NCI-H128 (cell line): ENCODE measurements around the gene ANKRD37.

ENCODE experiments used
- DNase-seq: peaks from one replicate; lab custom pipeline; 2025; ENCODE audit not compliant: unreplicated experiment; lab: John Stamatoyannopoulos, UW

The ANKRD37 gene

DNA sequence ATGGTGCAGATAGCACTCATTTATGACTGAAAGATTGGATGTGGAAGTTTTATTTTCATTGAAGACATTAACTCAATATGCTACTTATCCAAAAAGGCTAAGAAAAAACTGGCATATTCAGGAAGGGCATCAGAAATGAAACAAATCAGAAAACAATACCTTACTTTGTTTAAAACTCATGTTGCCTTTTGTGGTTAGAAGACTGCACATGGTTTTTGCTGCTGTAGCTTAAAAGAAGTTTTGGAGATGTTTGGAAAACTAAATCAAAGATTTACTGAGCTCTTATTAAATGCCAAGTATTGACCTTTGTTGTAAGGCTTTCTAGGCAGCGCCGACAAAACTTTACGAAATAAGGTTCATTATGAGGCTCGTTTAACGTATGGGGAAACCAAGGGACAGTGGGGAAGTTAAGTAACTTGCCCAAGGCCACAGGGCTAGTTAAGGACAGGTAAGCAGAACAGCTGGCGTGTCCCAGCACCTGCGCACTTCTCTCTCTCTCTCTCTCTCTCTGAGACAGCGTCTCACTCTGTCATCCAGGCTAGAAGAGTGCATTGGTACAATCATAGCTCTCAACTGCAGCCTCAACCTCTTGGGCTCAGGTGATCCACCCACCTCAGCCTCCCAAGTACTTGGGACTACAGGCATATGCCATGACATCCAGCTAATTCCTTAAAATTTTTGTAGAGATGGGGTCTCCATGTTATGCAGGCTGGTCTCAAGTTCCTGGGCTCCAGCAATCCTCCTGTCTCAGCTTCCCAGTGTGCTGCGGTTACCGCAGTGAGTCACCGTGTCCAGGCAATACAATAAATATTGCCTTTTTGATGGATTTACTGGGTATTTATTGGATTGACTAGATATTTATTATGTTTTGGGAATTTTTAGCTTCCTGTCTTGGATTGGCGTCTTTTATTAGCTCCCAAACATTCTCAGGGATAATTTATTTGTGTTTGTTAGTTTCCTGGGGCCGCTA, 17.0 kb upstream of the ANKRD37 start:
- DNase-seq: no peak

DNA sequence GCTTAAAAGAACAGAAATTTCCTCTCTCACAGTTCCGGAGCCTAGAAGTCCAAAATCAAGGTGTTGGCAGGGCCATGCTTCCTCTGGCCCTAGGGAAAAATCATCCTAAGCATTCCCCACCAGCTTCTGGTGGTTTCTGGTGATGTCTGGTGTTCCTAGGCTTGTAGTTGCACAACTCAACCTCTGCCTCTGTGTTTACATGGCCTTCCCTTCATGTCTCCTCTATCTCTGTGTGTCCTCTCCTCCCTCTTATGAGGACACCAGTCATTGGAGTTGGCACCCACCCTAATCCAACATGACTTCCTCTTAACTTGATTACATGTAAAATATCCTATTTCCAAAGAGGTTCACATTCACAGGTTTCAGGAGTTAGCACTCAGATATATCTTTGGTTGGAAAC, 16.3 kb upstream of the ANKRD37 start:
- no peak for DNase-seq

DNA sequence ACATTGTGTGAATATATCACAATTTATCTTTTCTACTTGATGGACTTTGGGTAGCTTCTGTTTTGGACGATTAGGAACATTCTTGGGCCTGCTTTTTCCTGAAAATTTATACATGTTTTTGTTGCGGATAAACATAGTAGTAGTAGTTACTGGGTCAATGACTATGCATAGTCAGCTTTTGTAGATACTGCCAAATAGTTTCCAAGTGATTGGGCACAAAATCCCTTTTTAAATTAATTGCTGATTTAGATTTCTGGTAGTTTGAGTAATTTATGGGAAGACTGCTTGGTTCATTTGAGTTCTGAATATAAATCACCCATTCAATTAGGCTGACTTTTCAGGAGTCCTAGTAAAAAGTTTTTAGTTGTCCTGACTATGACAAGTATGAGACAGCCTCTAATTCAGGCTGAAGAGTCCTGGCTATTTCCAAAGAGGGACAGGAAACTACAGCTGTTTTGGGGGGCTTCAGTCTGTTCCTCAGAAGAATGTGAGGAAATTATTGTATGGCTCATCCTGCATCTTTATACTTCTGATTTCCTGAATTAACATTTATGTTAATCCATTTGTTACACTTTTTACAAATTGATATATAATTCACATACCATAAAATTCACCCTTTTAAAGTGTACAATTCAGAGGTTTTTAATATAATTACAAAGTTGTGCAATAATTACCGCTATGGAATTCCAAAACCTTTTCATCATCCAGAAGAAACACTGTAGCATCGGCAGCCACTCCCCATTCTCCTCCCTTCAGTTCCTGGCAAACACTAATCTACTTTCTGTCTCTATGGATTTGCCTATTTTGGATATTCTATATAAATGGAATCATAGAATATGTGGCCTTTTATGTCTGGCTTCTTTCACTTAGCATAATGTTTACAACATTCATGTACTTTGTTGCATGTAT, 15.1 kb upstream of the ANKRD37 start:
- DNase-seq: no peak

DNA sequence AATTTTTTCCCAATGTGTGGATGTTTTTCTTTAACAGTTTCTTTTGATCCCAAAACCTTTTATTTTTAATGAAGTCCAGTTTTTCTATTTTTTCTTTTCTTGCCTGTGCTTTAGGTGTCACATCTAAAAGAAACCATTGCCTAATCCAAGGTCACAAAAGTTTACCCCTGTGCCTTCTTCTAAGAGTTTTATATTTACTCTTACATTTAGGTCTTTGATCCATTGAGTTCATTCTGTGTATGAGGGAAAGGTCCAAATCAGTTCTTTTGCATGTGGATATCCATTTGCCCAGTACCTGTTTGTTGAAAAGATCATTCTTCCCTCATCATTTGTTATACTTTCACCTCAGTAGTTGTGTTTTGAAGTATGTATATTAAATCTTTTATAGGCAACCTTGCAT, 13.9 kb upstream of the ANKRD37 start:
- DNase-seq: no peak

DNA sequence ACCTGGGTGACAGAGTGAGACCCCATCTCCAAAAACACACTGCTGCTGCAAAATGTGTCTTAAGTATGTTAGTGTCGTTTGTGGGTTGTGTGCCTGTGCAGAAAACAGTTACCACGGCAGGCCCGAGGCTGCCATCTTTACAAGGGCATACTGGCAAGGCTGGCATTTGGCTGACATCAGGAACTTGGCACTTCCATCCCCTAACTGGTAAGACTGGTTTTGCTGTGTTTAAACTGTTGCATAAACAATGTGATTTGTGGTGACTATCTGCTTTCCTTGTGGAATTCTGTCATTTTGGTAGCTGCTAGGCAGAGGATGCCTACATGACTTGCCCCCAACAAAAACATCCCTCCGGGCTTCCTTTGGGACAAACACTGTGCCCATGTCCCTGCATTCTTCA, 13.2 kb upstream of the ANKRD37 start:
- DNase-seq: no peak

DNA sequence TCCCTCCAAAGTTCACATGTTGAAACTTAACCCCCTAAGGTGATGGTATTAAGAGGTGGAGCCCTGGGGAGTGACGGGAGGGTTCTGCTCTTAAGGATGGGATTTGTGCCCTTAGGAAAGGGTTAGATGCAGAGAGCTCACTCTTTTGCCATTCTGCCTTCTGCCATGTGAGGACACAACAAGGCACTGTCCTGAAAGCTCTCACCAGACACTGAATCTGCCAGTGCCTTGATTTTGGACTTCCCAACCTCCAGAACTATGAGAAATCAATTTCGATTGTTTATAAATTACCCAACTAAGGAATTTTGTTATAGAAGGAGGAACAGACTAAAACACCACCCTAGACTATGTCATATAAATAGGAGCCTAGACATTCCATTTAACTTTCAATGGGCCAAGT, 12.6 kb upstream of the ANKRD37 start:
- no peak for DNase-seq

DNA sequence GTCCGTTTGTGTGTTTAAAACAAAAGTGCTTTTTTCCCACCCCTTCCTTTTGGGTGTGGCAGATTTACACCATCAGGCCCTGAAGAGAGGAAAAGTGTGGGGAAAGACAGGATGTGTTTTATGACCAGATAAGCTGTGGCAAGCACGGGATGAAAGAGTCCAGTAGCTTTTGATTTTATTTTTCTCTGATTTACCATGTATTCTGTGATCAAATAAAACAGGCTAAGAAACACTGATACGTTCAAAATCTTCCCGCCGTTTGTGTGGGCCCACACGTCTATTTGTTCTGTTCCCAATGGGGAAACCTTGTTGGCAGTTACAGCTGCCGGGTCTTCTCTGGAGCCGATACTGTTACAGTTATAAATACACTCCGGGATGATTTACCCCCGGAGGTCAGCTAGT, 11.7 kb upstream of the ANKRD37 start:
- no peak for DNase-seq

DNA sequence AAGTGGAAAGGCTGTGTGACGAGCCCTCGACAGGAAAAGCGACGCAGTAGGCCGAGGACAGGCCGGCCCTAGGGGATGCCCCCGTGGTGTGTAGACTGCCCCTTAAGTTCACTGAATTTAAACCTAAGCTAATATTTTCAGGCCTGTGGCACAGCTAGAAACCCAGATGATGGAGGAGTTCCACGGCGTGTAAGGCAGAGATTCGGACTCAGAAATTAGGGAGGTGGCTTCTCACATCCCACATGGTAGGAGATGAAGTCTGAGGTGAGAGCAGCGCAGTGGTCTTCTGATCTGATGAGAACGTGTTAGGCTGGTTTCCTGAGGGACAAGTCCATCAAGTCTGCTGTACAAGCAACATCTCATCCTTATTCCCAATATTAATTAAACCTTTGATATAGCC, 8.7 kb upstream of the ANKRD37 start:
- DNase-seq: no peak

DNA sequence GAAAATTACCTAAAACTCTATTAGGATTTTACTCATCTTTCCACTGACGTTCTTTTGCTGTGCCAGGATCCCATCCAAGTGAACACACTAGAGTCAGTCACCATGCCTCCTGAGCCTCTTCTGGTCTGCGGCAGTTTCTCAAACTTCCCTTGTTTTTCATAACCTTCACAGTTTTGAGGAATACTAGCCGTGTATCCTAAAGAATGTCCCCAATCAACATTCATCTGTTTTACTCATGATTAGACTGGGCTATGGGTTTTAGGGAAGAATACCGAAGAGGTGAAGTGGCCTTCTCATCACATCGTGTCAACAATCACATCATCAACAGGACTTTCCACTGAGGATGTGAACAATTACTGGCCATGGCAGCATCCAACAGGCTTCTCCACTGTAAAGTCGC, 5.7 kb upstream of the ANKRD37 start:
- DNase-seq: no peak

DNA sequence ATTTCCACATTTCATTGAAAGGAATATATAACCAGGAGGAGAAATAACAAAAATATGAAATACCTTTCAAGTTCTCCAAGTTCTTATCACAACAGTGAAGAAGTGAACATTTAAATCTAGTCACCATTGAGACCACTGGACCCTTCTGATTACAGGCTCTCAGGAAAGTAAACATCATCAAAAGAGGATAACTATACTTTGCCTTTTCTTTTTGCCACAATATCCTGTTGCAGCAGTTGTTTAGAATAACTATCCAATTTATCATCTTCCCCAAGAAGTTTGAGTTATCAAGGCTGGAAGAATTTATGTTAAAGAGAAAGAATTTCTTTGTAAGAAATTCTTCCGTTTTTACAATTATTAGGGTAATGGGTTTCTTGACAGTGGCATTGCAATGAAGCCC, 4.5 kb upstream of the ANKRD37 start:
- DNase-seq: no peak

DNA sequence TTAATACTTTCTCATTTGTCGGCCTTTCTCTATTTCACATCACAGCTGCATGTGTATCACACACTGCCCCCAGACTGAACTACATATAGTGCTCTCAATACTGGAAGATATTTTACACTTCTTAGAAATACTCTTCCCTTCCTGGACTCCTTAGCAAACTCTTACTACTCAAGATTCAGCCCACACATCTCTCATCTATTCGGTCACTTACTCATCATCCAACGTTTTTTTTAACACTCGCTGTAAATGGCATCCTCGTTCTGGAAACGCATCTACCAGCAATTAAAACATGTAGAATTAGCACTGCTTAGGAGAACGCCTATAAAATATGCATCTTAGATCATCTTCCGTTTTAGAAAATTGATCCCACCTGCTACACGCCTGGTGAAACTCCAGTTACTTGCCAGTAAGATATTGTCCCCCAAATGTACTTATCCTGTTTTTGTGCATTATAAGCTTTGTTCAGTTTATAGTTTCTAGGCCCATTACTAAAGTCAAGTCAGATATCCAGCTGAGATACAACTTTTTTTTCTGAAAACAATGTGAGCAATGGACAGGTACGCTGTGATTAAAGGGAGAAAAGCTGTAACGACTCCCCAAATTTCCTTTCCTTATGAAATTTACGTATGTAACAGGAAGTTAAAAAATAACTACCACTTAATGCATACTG, 1.9 kb upstream of the ANKRD37 start:
- no peak for DNase-seq

DNA sequence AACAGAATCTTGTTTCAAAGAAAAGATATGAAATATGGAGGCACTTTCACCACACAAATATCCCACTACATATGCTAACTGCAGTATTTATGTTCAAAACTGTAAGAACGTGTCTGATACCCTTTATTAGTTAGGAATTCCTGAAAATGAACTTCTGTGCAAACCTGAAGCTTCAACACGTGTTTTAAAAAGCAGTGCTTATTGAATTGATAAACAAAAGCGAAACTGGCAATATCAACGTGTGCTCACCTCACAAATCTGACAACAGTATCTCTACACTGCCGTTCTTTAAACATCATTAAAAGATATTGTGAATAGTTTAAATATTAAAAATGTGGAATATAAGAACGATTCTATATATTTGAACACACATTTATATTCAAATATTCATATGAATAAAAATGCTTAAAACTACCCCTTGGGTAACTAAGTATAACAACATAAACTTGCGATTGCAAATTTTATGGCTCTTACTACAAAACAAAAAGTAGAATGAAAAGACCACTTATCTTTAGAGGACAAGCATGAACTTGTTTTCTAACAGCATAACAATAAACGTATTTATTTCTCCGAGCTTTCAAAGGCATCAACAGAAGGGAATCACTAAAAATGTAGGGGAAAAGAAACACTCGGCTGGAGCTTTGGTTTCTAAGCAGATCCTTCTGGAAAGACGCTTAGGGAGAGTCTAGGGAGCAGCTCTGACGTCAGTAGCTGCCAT, 1.2 kb upstream of the ANKRD37 start, which contains the start of gene LRP2BP:
Gene LRP2BP (minus strand): TSS at position 687 of the 718 bp plus-strand sequence. CDS start 17,738 bp downstream, outside the sequence.
- DNase-seq: peak; percentile 20

DNA sequence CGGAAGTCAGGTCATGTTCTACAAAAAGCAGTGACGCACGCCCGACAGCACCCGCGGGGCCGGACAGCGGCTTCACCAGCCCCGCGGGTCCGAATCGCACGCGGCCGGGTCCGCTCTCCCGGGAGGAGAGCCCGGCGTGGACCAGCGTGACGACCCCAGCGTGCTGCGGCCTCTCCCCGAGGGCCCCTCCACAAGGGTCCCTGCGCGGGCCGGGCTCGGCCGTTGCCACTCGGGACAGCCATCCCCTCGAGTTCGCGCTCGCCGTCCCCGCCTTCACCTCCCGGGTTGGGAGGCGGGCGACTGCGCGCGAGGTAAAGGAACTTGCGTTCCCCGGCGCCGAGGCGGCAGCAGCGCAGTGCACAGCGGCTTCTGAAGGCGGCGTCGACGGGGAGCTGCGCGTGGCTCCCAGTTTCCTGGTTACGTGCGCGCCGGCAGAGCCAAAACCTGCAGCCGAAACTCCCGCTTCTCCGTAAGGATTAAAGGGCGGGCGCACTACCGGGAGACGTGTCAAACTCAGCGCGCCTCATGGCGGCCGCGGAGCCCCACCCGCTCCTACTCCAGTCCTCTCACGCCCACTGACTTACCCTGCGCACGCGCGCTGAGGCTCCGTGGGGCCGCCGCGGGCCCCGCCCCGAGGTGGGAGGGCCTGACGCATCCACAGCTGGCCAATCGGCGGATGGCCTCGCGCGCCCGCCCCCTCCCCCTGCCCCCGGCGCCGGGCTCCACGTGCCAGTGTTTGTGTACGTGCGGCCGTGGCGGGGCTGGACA, 501 bp upstream of the ANKRD37 start:
- peak; percentile 86 for DNase-seq

DNA sequence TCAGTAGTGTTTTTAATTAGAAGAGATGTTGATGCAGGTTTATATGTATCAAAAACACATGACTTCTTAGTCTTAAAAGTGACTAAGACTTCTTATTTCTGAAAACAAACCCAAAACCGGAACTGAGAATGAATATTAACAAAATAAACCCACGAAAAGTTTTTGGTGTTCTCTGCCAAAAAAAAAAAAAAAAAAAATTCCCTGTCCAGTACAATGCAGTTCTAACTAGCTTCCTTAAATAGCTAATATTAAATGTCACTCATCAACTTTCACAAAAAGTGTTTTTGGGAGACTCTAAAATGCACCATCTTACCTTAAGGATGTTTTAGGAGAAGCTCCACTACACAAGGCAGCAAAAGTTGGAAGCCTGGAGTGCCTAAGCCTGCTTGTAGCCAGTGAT, 2.0 kb downstream of the ANKRD37 start:
- no peak for DNase-seq

DNA sequence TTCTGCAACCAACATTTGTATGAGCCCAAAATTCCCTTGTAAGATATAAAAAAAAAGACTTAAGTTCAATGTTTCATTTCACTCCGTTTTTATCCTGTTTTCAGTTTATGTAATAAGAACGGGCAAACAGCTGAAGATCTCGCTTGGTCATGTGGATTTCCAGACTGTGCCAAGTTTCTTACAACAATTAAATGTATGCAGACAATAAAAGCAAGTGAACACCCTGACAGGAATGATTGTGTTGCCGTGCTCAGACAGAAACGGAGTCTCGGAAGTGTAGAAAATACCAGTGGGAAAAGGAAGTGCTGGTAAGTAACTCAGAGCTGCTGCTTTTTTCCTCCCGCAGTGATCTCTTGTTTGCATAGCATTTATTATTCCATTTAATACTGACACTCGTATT, 2.8 kb downstream of the ANKRD37 start:
- no peak for DNase-seq

DNA sequence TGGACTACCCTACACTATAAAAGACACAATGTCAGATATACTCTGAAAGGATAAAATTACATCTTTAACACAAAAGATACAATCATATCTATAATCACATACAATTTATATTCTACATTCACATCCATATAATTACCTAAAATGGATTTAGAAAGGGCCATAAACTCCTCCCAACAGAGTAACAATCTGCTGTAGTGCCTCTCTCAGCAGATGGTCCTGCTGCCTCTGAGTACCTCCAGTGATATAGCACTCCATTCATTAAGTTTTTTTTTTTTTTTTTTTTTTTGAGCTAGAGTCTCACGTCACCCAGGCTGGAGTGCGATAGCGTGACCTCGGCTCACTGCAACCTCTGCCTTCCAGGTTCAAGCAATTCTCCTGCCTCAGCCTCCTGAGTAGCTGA, 7.4 kb downstream of the ANKRD37 start:
- no peak for DNase-seq

DNA sequence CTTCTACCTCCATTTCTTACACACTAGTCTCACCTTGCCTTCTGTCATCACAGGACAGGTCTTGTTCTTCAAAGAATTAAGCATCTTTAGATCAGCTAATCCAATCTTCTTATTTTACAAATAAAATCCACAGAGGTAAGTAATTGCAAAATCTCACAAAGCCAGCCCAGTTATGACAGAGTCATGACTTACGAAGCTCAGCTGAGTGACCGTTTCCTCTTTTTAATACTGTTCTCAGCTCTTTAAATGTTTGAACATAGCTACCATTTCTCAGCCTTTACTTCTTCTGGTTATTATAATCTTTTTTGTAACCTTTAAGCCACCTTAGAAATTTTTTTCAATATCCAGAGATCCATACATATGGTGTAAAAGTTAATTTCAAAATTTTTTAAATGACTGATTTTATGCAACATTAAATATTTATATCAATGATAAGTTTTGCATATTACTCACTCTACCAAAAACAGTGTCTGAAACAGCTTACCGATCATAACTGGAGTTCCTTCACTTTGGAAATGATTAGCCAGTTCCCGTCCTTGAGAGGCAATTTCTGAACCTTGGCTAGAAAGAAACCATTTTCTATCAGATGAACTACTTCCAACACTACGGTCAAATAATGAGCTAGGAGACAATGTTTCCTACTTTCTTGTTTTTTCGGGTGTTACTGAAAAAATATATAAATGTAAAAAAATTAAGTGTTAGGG, 8.8 kb downstream of the ANKRD37 start:
- DNase-seq: no peak

DNA sequence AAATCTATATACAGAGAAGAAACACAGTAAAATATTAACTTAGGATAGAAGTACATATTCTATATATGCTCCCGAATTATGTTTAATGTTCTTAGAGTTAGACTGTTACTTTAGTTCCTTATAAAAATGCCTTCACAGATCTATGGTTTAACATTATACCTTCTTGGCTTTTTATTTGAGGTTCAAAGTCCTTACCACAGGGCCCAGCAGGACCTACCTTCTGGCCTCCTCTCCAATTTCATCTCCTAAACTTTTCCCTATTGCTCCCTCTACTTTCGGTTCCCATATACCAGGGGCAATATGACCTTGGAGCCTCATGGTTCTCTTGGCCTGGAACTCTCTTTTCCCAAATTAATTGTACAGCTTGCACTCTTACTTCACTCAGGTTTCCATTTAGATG, 11.8 kb downstream of the ANKRD37 start:
- no peak for DNase-seq

DNA sequence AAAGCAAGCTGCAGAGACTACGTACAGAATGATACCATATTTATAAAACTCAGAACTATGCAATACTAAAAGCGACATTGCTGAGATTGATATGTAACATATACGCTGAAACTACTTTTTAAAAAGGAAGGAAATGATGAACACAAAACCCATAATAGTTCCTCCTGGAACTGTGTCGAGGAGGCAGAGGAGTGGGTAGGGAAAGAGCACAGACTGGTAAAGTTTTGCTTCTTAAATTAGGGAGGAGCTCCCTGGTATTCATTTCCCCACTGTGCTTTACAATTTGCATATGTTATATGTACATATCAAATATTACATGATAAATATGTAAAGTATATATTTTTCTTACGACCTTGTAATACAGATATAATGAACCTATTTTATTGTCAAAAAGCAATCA, 15.2 kb downstream of the ANKRD37 start:
- DNase-seq: no peak
